HG02852 (cell line): ENCODE data around the gene IL21R.
"Not testable (repeated sequence)": the region's sequence is repeated elsewhere in the genome, so short reads cannot be mapped to it uniquely, and the experiment has no call there.

Experiments
- ATAC-seq: cut with Tn5 transposase; IDR thresholded peaks from one replicate; pipeline ENCODE4 v1.9.1; 2021; ENCODE audit warnings: mild to moderate bottlenecking, moderate library complexity; ENCODE audit not compliant: unreplicated experiment

Gene IL21R

DNA sequence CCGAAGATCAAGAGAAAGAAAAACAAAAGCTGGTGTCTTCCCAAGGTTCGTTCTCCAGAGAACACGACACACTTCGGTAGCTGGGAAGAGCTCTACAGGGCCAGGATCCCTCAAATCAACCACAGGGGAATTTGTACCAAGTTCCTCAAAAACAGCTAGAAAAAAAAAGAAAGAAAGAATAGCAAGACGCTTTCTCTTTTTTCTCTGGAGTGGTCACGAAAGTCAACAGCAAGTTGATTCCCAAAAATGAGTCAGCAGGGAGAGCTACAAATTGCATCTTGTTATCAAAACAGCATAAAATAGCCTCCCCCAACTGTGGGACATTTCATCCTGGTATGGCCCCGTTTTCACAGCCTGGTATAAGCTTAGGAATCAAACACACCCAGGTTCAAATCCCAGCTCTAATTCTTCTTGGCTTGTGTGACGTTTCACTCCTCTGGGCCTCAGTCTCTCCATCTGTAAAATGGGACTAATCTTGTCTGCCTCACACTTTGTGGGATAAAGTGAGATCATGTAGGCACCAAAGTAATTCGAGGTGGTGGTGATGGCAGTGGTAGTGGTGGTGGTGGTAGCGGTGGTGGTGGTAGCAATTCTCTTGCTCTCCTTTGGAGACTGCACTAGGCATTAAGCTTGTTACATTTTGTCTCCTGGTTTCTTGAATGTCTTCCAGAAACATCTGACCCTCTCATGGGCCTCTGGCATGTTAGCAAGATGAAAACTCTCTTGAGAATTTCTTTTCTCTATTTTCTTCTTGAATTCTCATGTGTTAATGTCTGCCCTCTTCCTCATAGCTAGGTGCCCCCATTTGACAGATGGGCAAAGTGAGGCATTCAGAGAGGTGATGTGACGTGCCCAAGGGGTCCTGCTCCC, 988 bp upstream of the IL21R start:
- no peak for ATAC-seq

DNA sequence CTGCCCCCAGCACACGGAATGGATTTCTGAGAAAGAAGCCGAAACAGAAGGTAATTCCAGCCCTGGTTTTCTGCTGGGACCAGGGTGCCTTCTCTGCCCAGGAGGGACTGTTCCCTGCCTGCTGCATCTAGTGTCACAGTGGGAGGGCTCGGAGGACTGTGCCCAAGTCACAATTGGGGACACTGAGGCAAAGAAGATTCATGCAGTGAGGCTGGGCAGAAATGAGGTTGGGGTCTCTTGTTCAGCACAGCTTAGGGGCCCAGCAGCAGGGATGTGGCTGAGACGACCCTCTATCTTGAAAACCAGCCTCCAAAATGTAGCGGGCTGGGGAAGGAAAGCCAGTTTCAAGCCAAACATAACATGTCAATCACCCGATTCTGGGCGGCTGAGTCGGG, 592 bp downstream of the IL21R start:
- no peak for ATAC-seq

DNA sequence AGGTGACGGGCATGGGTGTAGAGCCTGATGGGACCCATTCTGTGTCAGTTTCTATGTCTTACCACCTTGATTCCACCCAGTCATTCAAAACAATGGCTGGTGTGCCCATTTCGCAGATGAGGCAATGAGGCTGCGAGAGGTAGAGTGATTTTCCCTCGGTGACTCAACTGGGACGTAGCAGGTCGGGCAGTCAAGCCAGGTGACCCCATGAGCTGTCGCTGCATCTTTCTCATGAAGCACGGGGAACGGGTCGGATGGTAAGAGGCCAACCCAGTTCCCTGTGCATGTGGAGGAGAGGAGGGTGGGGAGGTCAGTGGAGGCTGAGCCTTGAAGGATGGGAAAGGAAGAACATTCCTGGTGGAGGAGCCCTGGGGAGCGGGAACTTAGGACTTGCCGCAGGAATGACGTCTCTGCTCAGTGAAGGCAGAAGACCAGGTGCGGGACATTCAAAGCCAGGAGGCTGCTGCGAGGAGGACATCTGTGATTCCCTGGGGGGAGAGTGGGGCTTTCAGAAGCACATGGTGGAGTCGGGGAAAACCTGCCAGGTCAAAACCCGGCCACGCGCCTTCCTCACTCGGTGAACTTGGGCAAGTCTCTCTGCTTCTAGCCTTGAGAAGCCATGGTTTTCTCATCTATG, 1.1 kb downstream of the IL21R start:
- ATAC-seq, result no peak

DNA sequence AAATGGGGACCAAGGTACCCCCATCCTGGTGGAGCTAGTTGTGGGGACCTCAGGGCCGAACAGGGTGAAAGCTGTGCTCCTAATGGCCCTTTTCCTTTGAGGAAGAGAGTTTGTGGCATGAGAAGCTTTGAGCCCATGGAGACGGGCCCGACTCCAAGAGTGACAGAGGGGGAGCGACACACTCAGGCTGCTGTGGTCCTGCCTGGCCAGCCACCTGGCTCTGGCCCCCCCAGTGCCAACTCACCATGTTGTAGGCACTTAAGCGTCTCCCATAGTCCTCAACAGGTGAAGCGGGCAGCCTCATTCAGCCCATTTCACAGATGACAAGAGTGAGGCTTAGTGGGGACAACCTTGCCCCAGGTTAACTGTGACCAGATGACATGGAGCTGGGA, 1.6 kb downstream of the IL21R start:
- no peak for ATAC-seq

DNA sequence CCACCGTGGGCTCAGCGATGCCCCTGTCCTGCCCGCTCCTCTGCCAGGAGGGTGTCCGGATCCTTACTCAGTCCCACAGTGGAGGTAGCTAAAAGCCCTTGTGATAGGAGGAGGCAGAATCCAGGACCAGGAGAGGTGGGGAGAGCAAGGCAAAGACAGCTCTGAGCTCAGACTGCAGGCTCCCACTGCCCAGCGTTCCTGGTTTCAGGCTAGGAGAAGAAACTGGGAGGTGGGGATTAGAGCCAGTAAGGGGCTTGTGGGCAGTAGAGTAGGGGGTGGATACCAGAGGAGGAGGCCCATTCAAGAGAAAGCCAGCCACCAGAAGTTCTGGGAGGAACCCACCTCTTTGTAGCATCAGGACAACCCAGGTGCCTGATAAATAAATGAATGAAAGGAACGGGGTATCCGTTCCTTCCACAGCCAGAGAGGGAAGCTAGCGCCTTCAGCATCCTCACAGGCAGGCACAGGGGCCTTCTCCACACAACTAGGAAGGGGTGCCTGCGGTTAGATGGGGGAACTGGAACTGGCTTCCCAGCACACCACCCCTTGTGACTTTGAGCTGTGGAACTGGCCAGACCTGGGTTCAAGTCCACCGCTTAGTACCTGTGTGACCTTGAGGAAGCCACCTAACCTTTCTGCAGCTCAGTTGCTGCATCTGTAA, 2.3 kb downstream of the IL21R start:
- ATAC-seq, result no peak

DNA sequence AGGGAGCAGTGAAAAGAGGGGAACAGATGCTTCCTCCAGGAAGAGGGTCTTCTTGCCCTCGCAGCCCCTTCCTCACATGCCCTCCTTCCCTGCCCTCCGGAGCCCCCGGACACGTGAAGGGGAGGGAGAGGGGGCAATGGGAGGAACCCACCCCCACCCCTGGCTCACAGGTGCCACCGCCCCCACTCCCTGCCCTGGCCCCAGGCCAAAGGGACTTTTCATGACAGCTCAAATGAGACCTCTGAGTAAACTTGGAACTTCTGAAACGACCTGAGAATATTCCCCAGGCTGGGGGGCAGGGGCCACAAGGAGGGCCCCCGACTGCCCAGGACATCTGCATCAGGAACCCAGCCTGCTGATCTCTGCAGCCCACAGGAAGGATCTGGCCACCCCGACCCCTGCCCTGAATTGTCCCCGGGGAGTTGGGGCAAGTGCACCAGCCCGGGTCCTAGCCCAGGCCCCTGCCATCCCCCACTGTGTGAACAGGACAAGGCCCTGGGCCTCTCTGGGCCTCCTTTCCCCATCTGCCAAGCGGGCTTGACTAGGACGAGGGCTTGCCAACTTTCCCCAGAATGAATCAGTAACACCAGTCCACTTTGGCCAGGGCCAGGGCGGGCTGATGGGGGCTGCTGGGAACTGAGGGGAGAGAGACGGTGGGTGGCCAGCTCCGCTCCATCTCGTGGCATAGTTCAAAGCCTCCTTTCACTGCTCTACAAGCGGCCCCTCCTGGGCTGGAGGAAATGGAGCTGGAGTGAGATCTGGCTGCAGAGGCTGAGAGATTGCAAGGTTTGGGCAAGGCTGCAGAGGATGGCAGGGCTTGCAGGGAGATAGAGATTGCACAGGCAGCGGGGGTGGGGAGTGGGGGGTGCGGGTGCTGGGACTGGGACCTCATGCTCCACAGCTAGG, 3.8 kb downstream of the IL21R start:
- no peak for ATAC-seq

DNA sequence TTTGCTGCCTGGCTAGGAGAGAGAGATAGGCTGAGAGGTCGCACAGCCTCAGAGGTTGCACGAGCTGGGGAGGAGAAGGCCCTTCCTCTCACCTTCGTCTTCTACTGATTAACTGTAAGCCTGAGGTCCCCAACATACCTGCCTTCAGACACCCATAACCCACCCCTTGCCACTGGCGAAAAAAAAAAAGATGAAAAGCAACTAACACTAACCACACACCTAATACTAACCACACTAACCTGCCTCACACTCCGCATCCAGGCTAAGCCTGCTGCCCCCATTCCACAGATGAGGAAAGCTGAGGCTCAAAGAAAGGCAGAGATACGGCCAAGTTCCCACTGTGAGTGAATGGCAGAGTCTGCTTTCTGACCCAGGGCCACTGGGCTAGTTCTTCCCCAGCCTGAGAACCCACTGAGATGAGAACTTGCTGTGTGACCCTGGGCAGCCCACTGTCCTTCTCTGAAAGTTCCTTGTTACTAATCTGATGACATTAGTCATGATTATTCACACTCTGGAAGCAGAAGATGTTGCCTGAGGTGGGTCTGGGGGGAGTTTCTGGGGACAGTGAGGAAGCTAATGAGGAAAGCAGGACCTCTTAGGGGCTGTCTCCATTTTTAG, 4.6 kb downstream of the IL21R start:
- no peak for ATAC-seq

DNA sequence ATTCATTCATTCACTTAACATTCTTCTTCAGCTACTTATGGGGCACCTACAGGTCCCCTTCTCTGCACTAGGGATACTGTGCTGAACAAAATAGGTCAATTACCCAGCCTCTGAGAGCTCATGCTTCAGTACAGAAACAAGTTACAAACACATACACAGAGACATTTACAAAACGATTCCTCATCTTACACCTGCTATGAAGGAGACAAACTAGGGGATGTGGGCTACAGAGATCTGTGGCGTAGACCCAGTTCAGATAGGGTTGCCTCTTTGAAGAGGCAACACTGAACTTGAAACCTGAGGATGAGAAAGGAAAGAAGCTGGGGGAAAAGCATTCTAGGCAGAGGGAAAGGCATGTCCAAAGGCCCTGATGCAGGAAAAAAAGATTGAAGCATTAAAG, 5.2 kb downstream of the IL21R start:
- no peak for ATAC-seq

DNA sequence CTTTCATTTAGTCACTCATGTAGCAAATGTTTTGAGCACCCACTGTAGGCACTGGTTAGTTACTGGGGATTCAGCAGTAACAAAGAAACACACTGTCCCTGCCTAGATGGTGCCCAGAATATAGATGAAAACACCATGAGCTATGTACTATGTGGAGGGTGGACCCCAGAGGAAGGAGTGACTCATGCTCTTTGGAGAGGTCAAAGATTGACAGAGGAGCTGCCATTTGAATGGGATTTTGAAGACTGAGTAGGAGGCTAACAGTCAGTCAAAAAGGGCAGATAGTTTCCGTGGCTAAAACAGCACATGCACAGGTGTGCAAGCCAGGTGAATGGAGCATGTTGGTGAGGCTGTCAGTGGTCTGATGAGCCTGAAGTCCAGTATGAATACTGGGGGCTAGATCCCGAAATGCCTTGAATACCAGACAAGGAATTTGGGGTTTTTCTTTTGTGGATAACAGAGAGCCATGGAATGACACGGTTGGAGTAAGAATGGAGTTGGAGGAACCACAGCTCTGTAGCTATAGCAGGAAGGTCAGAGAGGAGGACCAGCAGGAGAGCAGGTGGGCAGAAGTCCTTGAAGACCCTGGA, 6.1 kb downstream of the IL21R start:
- peak; percentile 24 for ATAC-seq

DNA sequence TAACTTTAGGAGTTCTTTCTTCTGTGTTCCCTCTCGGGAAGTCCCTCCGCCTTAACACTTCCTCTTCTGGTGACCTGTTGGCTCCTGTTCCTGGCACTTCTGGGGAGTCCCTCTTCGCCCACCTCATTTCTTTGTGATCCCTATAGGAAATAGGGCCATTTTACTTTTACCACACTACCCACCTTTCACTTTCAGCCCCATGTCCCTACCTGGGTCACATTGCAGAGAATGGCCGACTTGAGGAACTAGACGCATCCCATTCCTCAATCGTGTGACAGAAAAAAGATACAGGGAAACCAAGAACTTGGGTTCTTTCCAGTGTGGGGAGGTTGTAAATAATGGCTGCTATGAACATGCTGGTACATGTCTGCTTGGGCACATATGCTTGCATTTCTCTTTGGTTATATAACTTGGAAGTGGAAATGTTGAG, 6.6 kb downstream of the IL21R start:
- peak; percentile 29 for ATAC-seq

DNA sequence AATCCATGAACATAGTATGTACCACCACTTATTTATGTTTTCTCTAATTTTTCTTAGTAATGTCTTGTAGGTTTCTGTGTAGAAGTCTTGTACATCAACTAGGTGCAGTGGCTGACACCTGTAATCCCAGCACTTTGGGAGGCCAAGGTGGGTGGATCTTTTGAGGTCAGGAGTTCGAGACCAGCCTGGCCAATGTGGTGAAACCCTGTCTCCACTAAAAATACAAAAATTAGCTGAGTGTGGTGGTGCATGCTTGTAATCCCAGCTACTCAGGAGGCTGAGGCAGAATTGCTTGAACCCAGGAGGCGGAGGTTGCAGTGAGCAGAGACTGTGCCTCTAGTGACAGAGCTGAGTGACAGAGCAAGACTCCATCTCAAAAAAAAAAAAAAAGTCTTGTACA, 8.0 kb downstream of the IL21R start:
- ATAC-seq, result not testable (repeated sequence)

DNA sequence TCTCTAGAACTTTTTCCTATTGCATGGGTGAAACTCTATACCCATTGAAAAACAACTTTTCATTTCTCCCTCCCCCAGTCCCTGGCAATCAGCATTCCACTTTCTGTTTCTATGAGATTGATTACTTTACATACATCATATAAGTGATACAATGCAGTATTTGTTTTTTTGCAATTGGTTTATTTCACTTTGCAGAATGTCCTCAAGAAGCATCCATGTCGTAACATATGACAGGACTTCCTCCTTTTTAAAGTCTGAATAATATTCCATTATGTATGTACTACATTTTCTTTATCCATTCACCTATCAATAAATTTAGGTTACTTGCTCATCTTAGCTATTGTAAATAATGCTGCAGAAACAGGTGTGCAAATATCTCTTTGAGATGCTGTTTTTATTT, 8.8 kb downstream of the IL21R start:
- ATAC-seq, result no peak

DNA sequence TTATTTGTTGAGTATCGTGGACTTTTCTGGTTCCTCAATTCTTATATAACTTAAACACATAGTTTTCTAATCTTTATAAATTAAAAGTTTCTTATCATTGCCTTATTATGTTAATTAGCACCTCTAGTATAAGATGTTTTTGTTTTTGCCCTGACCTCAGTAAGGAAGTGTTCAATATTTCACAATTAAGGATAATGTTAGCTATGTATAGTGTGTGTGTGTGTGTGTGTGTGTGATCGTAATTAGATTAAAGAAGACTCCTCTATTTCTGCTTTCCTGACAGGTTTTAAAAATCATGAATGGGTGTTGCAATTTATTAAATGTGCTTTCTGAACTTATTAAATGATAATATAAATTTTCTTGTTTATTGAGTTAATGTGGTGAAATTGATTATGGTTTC, 12.0 kb downstream of the IL21R start:
- no peak for ATAC-seq

DNA sequence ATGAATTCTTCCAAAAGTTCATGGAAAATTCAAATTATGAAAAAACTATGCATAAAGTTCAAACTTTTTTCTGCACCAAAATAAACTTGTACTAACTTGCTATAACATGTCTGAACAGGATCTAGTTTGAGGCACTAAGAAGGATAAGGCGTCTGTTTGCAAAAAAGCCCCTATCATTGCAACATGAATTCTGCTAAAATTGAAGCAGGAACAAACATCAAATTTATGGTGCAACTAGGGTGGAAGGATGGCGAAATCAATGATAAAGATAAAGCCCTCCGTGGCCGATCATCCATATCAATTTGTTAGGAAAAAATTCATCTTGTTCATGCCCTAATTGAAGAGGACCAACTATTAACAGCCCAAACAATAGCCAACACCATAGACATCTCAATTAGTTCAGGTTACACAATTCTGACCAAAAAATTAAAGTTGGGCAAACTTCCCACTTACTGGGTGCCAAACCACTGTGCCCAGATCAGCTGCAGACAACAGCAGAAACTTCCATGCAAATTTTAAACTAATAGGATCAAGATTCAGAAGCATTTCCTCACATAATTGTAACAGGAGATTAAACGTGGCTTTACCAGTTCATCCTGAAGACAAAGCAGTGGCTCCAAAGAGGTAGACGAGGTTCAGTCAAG, 12.9 kb downstream of the IL21R start:
- ATAC-seq, result no peak

DNA sequence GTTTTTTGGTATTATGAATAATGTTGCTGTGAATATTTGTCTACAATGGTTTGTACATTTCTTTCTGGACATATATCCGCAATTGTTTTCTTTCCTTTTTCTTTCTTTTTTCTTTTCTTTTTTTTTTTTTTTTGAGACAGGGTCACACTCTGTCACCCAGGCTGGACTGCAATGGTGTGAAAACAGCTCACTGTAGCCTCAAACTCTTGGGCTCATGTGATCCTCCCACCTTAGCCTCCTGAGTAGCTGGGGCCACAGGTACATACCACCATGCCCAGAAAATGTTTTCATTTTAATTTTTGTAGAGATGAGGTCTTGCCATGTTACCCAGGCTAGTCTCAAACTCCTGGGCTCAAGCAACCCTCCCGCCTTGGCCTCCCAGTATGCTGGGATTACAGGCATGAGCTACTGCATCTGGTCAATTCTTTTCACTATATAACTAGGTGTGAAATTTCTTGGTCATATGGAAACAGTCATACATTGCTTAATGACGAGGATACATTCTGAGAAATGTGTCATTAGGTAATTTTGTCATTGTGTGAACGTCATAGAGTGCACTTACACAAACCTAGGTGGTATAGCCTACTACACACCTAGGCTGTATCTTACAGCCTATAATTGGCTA, 15.2 kb downstream of the IL21R start:
- no peak for ATAC-seq

DNA sequence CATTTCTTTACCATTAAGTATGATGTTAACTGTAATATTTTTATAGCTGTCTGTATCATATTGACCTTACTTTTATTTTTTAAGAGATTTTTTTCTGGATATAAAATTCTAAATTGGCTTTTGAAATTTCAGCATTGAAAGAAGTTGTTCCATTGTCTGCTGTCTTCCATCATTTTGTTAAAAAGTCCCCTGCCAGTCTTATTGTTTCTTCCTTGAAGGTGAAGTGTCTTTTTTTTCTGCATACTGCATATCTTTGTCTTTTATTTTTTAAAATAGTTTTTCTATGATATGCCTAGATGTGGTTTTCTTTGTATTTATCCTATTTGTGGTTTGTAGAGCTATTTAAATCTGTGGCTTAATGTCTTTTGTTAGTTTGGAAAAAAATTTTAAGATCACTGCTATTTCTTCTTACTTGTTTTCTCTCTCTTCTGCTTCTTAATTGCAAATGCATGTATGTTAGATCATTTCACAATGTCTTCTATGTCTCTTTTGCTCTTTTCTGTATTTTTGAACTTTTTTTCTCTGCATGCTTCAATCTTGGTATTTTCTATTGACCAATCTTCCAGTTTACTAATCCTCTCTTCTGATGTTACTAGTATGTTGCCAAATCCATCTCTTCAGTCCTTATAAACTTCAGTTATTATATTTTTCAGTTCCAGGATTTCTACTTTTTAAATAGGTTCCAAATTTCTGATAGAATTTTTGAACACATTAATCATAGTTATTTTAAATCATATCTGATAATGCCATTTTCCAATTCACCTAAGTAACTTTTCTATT, 20.2 kb downstream of the IL21R start:
- no peak for ATAC-seq

DNA sequence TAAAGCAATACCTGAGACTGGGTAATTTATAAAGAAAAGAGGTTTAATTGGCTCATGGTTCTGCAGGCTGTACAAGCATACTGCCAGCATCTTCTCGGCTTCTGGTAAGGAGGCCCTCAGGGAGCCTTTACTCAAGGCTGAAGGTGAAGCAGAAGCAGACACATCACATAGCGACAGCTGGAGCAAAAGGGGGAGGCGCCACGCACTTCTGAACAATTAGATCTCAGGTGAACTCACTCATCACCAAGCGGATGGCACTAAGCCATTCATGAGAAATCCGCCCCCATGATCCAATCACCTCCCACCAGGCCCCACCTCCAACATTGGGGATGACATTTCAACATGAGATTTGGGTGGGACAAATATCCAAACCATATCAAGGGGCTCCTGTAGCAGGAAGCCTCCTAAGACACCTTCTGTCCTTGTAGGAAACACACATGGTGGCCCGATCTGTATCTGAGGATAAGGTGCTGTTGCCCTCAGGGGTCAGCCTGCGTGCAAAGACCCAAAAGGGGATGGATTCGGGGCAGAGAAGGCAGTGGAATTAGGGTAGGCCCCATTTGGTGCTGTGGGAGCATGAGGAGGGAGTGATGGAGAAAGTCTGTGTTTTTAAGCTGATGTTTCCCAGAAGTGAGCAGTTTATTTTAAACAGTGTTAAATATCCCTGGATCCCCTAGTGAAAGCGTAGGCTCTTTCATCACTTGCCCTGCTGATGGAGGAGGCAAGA, 23.0 kb downstream of the IL21R start:
- ATAC-seq, result no peak

DNA sequence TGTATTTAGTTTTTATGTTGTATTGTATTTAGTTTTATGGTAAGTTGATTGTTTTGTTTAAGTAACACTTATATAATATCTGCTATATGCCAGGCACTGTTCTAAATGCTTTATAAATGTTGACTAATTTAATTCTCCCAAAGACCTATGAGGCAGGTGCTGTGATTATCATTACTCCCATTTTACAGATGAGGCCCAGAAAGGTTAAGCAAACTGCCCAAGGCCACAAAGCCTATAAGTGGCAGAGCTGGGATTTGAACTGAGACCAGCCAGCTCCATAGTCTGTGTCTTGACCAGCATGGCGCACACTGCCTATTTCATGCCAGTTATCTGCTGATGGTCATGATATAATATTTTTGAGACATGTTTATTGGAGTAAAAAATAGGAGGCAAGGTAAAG, 24.0 kb downstream of the IL21R start:
- ATAC-seq, result no peak
